ENCODE measurements around the gene SEPTIN7.

GRCh38 chr7:35768346-35768745, 32.5 kb upstream of the SEPTIN7 start:
- TF ChIP-seq CTCF (IDR thresholded peaks at IDR 0.05) (no peak), EZH2 (IDR thresholded peaks at IDR 0.05) (no peak), EZH2phosphoT487 (IDR thresholded peaks at IDR 0.05) (no peak)

Data from neural progenitor cell (in vitro differentiated cells).